Duodenal mucosa (tissue), 2 donors: ENCODE data around the gene CSTB.

ENCODE experiments used
- H3K27ac ChIP-seq: one replicate; pipeline ENCODE4 v1.7.0; 2013; ENCODE audit warnings: low read depth, low read length
- H3K27me3 ChIP-seq, 2 donors: one replicate each; pipeline ENCODE4 v1.7.0; 2013; ENCODE audit warnings: low read length in 2 of 2, control low read depth in 1 of 2; ENCODE audit not compliant: insufficient read depth in 2 of 2, control insufficient read depth in 1 of 2
- H3K36me3 ChIP-seq, 2 donors: one replicate each; pipeline ENCODE4 v1.7.0; 2013; ENCODE audit warnings: low read length in 2 of 2, control low read depth in 1 of 2; ENCODE audit not compliant: insufficient read depth in 2 of 2, control insufficient read depth in 1 of 2
- H3K4me1 ChIP-seq, 2 donors: one replicate each; pipeline ENCODE4 v1.7.0; 2013; ENCODE audit warnings: low read length in 2 of 2, control low read depth in 1 of 2; ENCODE audit not compliant: insufficient read depth in 2 of 2, control insufficient read depth in 1 of 2
- H3K4me3 ChIP-seq, 2 donors: one replicate each; pipeline ENCODE4 v1.7.0; 2013; ENCODE audit warnings: low read length in 2 of 2, low read depth in 1 of 2
- H3K9ac ChIP-seq, 2 donors: one replicate each; pipeline ENCODE4 v1.7.0; 2013; ENCODE audit warnings: low read length in 2 of 2, low read depth in 1 of 2
- H3K9me3 ChIP-seq, 2 donors: one replicate each; pipeline ENCODE4 v1.7.0; 2013; ENCODE audit warnings: low read length in 2 of 2, control low read depth in 1 of 2; ENCODE audit not compliant: control insufficient read depth in 1 of 2

The CSTB gene

DNA sequence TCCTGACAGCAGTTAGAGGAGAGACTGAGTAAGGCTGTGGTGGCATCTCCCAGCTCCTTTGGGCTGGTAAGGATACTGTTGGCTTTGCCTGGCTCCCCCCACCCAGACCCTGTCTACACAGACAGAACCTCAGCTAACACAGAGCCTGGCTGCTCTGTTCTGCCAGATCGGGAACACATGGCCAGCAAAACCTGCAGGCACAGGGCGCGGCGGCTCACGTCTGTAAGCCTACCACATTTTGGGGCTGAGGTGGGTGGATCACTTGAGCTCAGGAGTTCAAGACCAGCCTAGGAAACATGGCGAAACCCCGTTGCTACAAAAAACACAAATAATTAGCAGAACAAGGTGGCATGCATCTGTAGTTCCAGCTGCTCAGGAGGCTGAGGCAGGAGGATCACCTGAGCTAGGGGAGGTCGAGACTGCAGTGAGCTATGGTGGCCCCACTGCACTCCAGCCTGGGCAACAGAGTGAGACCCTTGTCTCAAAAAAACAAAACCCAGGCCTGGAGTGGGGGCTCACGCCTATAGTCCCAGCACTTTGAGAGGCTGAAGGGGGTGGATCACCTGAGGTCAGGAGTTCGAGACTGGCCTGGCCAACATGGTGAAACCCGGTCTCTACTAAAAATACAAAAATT, 6.7 kb downstream of the CSTB start:
- no peaks in the 10 kb centered on the region for H3K27me3 ChIP-seq
- H3K9ac ChIP-seq: no peak overlapping the region
- H3K27ac ChIP-seq: no peak overlapping the region
- no peak overlapping the region for H3K4me3 ChIP-seq
- H3K36me3 ChIP-seq: peaks cover 7 to 15% of the 10 kb centered on the region in 2 donors
- H3K4me1 ChIP-seq: peaks cover 15 to 23% of the 10 kb centered on the region in 2 donors
- no peaks in the 10 kb centered on the region for H3K9me3 ChIP-seq

GRCh38 chr21:43768868-43769167, 7.3 kb downstream of the CSTB start:
- H3K9me3 ChIP-seq: no peaks in the 10 kb centered on the region
- H3K4me3 ChIP-seq: no peak overlapping the region
- H3K27ac ChIP-seq: no peak overlapping the region
- no peak overlapping the region for H3K9ac ChIP-seq
- H3K27me3 ChIP-seq: no peaks in the 10 kb centered on the region
- peaks cover 7 to 9% of the 10 kb centered on the region in 2 donors for H3K36me3 ChIP-seq
- peaks cover 15 to 19% of the 10 kb centered on the region in 2 donors for H3K4me1 ChIP-seq

DNA sequence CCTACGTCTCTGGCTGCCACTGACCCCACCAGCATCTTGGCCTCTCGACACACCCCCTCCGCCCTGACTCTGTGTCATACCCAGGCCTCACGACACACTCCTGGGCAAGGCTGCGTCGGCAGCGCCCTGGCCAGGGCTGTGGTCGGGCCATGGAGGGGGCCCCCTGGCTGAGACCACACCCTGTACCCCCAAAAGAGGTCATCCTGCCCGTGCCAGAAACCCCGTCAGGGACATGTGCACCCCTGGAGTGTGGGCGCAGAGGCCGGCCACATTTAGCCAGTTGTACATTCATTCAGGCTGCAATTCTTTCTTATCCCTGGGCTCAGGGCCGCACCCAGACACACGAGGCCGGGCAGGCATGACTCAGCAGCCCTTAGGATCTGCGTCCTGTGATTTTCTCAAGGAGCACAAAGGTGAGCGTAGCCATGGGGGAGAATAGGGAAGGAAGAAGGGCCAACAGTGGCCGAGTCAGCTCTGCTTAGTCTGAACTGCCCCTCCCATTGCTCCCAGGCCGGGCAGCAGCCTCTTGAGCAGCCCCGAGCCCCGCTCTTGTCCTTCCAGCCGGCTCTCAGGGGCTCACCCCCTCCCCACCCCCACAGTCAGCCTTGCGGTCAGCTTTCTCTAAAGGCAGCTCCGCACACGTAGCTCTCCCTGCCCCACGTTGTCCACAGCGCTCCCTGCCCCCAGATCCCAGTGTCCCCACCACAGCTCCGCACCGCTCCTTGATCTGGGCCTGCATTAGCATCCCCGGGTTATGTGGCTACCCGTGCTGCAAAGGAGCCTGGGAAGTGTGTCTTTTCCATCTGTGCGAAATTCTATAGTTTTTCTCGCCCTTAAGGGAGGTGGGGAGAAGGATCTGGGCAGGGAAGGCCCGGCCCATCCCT, 7.9 kb downstream of the CSTB start:
- Histone ChIP-seq H3K4me3 (no peak overlapping the region), H3K9ac (peak overlapping the region; percentile 25), H3K4me1 (peaks cover 15 to 19% of the 10 kb centered on the region in 2 donors), H3K9me3 (no peaks in the 10 kb centered on the region), H3K36me3 (peaks cover 2 to 5% of the 10 kb centered on the region in 2 donors), H3K27me3 (no peaks in the 10 kb centered on the region), H3K27ac (no peak overlapping the region)

DNA sequence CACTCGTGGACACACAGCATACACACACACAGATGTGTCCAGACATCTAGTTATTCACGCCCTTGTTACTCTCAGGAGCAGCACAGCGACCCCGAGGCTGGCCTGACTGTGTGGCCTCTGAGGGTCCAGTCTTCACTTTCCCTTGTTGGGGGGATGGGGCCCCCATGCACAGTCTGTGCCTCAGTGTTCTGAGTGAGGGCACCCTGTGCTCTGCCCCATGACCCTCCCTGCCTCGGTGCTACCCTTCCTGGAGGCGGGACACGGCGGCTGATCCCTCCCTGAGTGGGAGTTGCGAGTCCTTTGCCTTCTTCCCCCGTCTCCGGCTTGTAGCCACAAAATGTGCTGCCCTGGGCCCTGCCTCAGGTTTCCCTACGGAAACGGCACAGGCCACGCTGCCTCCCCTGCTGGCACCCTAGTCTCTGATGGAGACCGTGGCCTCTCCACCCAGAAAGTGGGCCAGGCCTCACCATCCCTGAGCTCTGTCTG, 8.6 kb downstream of the CSTB start:
- Histone ChIP-seq H3K36me3 (peaks cover 0 to 9% of the 10 kb centered on the region in 2 donors), H3K27me3 (no peaks in the 10 kb centered on the region), H3K4me3 (no peak overlapping the region), H3K4me1 (peaks cover 15 to 19% of the 10 kb centered on the region in 2 donors), H3K9ac (peak overlapping the region; percentile 25), H3K27ac (no peak overlapping the region), H3K9me3 (no peaks in the 10 kb centered on the region)

GRCh38 chr21:43766734-43767497, 9.2 kb downstream of the CSTB start:
- no peaks in the 10 kb centered on the region for H3K9me3 ChIP-seq
- peak overlapping the region in 1 of 2 donors; percentile 10 for H3K9ac ChIP-seq
- no peaks in the 10 kb centered on the region for H3K27me3 ChIP-seq
- H3K4me1 ChIP-seq: peaks cover 15 to 19% of the 10 kb centered on the region in 2 donors
- H3K4me3 ChIP-seq: no peak overlapping the region
- H3K27ac ChIP-seq: no peak overlapping the region
- peaks cover 2 to 11% of the 10 kb centered on the region in 2 donors for H3K36me3 ChIP-seq

DNA sequence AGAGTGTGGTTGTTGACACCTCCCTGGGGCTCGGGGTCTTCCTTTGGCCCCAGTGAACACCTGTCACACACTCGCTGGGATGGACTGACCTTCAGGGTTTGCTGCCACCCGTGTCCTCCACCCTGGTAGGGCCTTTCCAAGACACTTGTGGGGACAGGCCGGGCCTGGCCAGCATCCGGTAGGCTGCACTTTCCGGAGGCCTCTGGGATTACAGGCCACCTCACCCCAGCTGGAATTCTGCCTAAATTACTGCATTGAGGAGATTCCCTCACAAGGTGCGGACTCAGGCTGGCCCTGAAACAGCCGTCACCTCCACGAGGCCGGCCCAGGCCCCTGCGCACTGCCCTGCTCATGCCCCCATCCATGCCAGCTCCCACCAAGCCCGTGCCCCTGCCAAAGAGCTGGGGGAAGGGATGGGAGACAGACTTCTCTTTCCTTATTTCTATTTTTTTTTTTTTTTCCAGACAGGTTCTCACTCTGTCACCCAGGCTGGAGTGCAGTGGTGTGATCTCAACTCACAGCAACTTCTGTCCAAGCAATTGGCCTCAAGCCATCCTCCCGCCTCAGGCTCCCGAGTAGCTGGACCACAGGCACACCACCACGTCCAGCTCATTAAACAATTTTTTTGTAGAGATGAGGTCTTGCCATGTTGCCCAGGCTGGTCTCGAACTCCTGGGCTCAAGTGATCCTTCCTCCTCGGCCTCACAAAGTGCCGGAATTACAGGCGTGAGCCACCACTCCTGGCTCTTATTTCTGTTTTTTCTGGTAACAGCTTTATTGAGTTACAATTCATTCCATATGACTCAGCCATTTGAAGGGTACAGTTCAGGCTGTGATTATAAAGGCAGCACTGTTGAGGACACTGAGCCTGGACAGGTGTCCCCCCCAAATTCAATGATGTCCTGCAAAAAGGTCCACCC, 11.3 kb downstream of the CSTB start:
- Histone ChIP-seq H3K27ac (no peak overlapping the region), H3K9me3 (no peaks in the 10 kb centered on the region)

GRCh38 chr21:43763901-43764523, 12.1 kb downstream of the CSTB start:
- H3K27ac ChIP-seq: no peak overlapping the region
- H3K4me3 ChIP-seq: no peak overlapping the region
- H3K9ac ChIP-seq: no peak overlapping the region
- H3K4me1 ChIP-seq: peaks cover 15 to 19% of the 10 kb centered on the region in 2 donors
- no peaks in the 10 kb centered on the region for H3K9me3 ChIP-seq
- no peaks in the 10 kb centered on the region for H3K27me3 ChIP-seq
- peaks cover 7 to 34% of the 10 kb centered on the region in 2 donors for H3K36me3 ChIP-seq

More for the DNA sequence above, 11.3 kb downstream of the CSTB start:
- no peaks in the 10 kb centered on the region for H3K27me3 ChIP-seq
- no peak overlapping the region for H3K9ac ChIP-seq
- H3K36me3 ChIP-seq: peaks cover 7 to 26% of the 10 kb centered on the region in 2 donors
- peaks cover 15 to 19% of the 10 kb centered on the region in 2 donors for H3K4me1 ChIP-seq
- no peak overlapping the region for H3K4me3 ChIP-seq

GRCh38 chr21:43762303-43763128, 13.6 kb downstream of the CSTB start:
- Histone ChIP-seq H3K9ac (no peak overlapping the region), H3K27ac (no peak overlapping the region), H3K27me3 (no peaks in the 10 kb centered on the region), H3K9me3 (no peaks in the 10 kb centered on the region), H3K36me3 (peaks cover 9 to 45% of the 10 kb centered on the region in 2 donors), H3K4me1 (peaks cover 4 to 13% of the 10 kb centered on the region in 2 donors), H3K4me3 (no peak overlapping the region)
